Epithelial cell of proximal tubule (primary cell): Measurements from ENCODE around the gene SNAP47. TPM values are rescaled to one million over a fixed set of nuclear protein-coding genes. Genes with fewer than 3 reads are reported as not detected.

Experiments
- DNase-seq: peaks from one replicate; pipeline ENCODE4 v3.0.0-alpha.2; 2011; ENCODE audit warnings: low read depth
- H3K4me3 ChIP-seq: 2 replicates; pipeline ENCODE4 v1.5.1; 2011; ENCODE audit warnings: low read depth, mild to moderate bottlenecking, low read length
- total RNA-seq: library from RNA; depleted of rRNA; stranded (reverse); fragments of >200 nt; gene quantifications from 2 replicates; pipeline ENCODE4 v1.2.3, GENCODE V29; 2015
- TF ChIP-seq, protein P1 (sequence below): conservative IDR thresholded peaks from 2 replicates; pipeline ENCODE4 v1.5.1; 2012; ENCODE audit warnings: low read depth, mild to moderate bottlenecking, low read length

SNAP47 gene
- total RNA-seq, 1 donor from 2014 or later = 36.3 TPM

GRCh38 chr1:227779021-227779441 lies 43.8 kb downstream of the SNAP47 start:
- TF ChIP-seq, protein P1, sequence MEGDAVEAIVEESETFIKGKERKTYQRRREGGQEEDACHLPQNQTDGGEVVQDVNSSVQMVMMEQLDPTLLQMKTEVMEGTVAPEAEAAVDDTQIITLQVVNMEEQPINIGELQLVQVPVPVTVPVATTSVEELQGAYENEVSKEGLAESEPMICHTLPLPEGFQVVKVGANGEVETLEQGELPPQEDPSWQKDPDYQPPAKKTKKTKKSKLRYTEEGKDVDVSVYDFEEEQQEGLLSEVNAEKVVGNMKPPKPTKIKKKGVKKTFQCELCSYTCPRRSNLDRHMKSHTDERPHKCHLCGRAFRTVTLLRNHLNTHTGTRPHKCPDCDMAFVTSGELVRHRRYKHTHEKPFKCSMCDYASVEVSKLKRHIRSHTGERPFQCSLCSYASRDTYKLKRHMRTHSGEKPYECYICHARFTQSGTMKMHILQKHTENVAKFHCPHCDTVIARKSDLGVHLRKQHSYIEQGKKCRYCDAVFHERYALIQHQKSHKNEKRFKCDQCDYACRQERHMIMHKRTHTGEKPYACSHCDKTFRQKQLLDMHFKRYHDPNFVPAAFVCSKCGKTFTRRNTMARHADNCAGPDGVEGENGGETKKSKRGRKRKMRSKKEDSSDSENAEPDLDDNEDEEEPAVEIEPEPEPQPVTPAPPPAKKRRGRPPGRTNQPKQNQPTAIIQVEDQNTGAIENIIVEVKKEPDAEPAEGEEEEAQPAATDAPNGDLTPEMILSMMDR = no peak
- H3K4me3 ChIP-seq = no peak overlapping the region
- DNase-seq = no peak

GRCh38 chr1:227779685-227780084 lies 44.5 kb downstream of the SNAP47 start:
- no peak overlapping the region for H3K4me3 ChIP-seq
- TF ChIP-seq, protein P1 = no peak
- no peak for DNase-seq

GRCh38 chr1:227780101-227781044 lies 45.1 kb downstream of the SNAP47 start:
- DNase-seq = no peak
- TF ChIP-seq, protein P1 = no peak
- no peak overlapping the region for H3K4me3 ChIP-seq

GRCh38 chr1:227781314-227781930 lies 46.2 kb downstream of the SNAP47 start:
- DNase-seq = no peak
- TF ChIP-seq, protein P1 = no peak
- H3K4me3 ChIP-seq = no peak overlapping the region

GRCh38 chr1:227782226-227782625 lies 47.0 kb downstream of the SNAP47 start:
- TF ChIP-seq, protein P1 = no peak
- no peak for DNase-seq
- H3K4me3 ChIP-seq = no peak overlapping the region

GRCh38 chr1:227785094-227785804 lies 50.0 kb downstream of the SNAP47 start:
- DNase-seq = no peak
- TF ChIP-seq, protein P1 = no peak
- no peak overlapping the region for H3K4me3 ChIP-seq
